Stimulated activated CD4-positive, alpha-beta T cell treated with anti-CD3 and anti-CD28 coated beads, Interleukin-2, amount 100 ng/mL, for 4 hours (primary cell): Measurements from ENCODE around the gene MMD.
"Not testable (repeated sequence)": the region's sequence is repeated elsewhere in the genome, so short reads cannot be mapped to it uniquely, and the experiment has no call there.

ENCODE experiments used
- DNase-seq: peaks from one replicate; pipeline ENCODE4 v3.0.0-alpha.2; 2020; ENCODE audit warnings: low read depth

The MMD gene

GRCh38 chr17:55420067-55420775 is 1.4 kb downstream of the MMD start:
- no peak for DNase-seq

DNA sequence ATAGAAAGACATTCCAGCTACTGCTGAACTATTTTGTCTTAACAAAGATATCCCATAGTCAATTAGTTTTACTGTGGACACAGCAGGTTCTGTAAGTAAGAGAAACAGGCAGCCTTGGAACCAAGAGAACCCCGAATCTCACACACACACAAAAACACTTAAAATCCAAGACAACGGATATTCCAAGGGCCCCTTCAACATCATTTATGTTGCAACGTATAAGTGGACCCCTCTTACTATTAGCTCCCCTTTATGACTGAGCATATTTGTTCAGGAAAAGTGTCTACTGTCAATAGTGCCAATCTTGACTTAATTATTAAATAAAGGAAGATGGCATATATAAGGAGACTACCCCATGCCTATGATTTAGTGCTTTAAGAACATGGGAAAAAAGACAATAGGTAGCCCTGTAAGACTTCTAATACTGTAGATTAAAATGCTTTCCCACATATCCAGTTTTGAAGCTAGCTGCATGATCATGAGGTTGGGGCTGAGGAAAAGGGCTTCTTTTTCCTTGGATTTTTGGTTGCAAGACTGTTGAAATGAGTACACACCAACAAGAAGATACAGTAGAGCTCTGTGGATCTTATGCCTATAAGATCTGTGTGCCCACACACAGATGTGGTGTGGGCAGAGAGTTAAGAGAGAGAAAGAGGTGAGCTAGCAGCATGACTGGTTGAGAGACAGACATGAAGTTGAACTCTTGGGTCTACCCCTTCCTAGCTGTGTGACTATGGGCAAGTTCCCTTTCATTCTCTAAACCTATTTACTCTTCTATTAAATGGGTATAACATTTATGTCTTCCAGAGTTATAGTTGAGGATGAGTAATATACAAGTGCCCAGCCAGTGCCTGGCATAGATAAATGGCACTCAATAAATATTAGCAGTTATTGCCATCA is 3.0 kb downstream of the MMD start:
- no peak for DNase-seq

DNA sequence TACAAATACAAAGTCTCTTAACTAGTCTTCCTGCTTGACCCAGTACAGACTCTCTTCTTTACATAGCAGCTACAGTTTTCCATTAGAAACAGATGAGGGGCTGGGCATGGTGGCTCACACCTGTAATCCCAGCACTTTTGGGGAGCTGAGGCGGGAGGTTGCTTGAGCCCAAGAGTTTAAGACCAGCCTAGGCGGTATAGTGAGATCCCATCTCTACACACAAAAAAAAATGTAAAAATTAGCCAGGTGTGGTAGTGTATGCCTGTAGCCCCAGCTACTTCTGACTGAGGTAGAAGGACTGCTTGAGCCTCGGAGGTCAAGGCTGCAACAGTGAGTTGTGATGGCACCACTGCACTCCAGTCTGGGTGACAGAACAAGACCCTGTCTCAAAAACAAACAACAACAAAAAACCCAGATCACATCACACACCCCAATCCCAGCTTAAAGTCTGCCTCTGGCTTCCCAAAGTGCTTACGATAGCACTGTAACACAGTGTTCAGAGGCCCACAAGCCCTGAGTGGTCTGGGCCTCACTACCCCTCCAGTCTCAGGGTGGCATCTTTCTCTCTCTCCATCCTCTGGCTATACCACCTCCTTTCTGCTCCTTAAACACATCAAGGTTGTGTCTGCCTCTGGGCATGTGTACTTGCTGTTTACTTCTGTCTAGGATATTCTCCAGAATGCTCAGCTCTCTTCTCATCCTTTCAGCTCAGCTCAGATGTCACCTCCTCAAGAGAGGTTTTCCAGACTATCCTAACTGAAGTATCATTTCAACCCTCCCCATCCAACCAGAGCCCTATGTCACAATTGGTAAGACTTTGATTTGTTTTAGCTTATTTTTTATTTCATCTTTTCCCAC is 4.0 kb downstream of the MMD start:
- no peak for DNase-seq

GRCh38 chr17:55416470-55417052 is 5.1 kb downstream of the MMD start:
- no peak for DNase-seq

DNA sequence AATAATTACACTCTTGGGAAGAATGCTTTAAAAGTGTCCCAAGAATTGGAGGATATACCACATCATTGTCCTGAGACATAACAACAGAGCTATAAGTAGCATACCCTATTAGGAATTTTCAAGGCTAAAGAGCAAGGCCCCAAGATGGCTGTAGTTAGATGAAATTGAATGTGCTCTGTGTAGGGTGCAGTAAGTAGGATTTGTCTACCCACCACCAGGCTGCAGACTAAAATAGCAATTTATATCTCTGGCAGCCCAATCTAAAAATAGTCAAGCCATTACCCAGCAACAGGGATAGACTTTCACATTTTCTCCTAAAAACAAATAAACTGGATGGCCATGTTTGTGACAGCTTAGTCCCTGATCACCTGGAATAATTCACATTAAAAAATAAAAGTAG is 5.6 kb downstream of the MMD start:
- no peak for DNase-seq

GRCh38 chr17:55414983-55415382 is 6.7 kb downstream of the MMD start:
- DNase-seq, result no peak

GRCh38 chr17:55413825-55414489 is 7.7 kb downstream of the MMD start:
- no peak for DNase-seq

DNA sequence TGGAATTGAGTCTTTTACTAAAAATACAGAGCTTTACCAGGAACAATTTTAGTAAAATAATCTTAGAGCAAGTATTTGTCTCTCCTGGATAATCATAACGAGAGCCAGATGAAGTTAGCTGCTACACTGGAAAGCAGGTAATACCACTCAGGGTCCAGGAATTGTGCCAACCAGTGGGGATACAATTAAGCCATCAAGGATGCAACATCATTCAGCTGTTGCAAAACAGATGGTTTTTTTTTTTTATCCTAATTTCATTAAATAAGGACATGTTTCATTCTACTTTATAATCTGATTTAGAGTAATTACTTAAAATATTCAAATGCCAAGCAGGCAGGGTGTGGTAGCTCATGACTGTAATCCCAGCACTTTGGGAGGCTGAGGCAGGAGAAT is 10.2 kb downstream of the MMD start:
- DNase-seq, result no peak

- DNase-seq, result no peak
These were observed 10.7 kb downstream of the MMD start for GRCh38 chr17:55410722-55411462.

DNA sequence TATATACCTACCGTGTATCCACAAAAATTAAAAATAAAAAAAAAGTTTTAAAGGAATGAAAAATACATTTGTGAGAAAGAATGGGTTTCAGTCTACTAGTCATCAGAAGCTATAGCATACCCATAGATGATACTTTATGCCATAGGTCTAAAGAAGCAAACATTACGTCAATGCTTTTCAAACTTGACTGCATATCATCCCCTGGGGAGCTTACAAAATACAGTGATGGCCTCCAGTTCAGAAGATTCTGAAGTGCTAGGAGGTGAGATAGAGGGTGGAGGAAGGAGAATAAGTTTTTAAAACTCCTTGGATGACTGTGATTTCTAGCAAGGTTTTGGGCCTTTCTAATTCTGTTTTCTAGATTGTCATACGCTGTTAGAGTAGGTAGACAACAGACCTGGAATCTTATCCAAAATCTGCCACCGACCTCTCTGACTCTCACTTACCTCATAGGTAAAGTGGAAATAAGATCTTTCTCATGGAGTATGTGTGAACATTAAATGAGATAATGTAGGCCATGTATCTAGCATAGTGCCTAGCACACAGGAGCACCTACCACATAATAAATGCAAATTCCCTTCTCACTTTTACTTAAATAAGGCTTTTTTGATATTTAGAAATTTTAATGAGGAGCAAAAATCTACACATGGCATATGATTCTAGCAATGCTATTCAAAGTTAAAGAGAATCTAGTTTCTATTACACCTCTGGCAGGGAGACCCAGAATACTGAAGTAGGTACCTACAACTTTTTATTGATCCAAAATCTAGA is 12.4 kb downstream of the MMD start:
- no peak for DNase-seq

DNA sequence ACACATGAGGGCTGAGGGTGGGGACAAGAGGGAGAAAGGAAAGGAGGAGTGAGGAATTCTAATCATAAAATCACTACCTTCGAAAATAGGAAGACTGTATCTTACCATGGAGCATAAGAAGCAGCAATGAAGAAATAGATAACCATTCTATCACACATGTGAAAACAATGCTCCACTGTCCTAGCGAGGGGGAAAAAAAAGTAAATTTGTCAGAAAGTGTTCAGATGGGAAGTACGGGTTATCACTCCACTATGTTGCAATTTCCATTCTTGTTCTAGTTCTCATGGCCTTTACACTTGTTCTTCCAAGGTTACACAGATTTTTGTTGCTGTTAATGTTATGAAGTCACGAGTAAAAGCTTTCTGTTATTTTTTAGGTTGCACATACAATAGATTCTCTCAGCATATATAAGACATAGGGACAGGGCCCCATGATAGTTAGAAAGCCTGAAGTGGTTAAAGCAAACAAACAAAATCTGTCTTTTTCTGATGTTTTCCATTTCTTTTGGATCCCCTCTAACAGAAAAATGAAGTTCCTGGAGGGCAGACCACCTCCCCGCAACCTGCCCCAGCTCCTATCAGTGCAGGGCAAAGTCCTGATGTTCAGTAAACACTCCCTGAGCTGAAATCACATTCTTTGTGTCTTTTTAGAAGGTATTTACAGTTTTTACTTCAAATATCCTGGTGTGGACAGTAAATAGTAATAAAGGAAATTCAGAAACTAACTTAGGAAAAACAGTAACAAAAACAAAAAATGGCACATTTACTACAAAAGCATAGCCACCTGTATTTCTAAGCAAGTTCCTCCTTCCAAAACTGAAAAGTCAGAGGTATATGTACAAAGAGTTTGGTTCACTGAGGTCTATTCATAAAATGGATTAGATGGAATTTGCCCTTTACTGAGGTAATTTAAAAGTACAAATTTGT is 13.7 kb downstream of the MMD start:
- DNase-seq, result no peak

GRCh38 chr17:55405600-55405999 is 16.0 kb downstream of the MMD start:
- no peak for DNase-seq

DNA sequence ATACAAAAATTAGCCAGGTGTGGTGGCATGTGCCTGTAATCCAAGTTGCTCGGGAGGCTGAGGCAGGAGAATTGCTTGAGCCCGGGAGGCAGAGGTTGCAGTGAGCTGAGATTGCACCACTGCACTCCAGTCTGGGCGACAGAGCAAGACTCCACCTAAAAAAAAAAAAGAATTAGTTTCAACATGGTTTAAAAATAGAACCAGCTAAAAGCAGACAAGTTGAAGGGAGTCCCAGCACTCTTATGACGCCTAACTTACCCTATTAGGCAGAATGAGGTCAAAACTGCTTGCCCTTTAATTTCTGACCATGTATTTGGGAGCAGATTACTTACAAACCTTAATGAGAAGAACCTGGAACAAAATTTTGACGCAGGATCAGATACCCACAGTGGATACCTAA is 17.4 kb downstream of the MMD start:
- not testable (repeated sequence) for DNase-seq

DNA sequence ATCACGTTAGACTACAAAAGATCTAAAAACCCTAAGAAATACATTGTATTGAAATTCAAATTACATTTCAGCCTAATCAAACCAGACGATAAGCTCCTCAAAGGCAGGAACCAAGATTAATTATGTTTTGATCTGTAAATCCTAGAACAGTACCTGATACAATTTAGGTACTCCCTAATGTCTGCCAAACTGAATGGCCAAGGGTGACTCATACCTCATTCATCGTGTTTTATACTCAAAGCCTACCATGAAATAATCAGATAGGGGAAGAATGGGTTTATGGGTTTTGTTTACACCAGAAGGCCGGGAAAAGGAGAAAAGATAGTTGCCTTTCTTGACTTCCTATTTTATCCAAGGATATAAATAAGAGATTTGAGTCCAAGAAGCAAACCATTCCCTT is 19.3 kb downstream of the MMD start:
- DNase-seq, result no peak

DNA sequence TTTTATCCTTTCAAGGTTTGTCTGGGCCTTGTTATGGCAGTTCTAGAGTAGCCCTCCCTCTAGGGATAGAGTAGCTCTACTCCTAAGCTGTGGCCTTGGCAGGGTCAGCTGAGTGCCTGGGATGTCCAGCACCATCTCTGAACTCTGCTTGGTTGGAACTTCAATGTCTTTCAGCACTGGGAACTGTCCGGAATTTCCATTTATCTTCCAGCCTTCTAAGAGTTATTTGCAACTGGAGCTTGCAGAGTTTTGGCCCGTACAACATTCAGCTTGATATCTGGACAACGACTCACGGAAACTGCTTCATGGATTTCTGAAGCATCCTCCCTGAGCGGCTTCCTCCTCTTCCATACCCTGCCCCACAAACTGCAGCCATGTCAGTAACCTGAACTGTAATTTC is 22.9 kb downstream of the MMD start:
- no peak for DNase-seq

GRCh38 chr17:55395803-55396505 is 25.7 kb downstream of the MMD start:
- no peak for DNase-seq

- DNase-seq, result no peak
These were observed 27.1 kb downstream of the MMD start for GRCh38 chr17:55394357-55395021.
